ENCODE data around the gene CIAO3. TPM values are rescaled to one million over a fixed set of nuclear protein-coding genes. Genes with fewer than 3 reads are reported as not detected.
A peak's percentile ranks its signal among the peaks of the same experiment; 100 is the strongest.

The CIAO3 gene
- polyA plus RNA-seq, 1 donor from 2014 or later, result 57.8 TPM

GRCh38 chr16:740459-740763 is 386 bp downstream of the CIAO3 start:
- H3F3A ChIP-seq (ENCODE audit: insufficient read depth, low read length, poor library complexity, severe bottlenecking), result no peaks in the 10 kb centered on the region
- no peaks in the 10 kb centered on the region for H3K27me3 ChIP-seq (ENCODE audit: insufficient read depth, low read depth, low read length)
- TF ChIP-seq REST (IDR thresholded peaks at IDR 0.05; ENCODE audit: borderline replicate concordance), result no peak
- no peak for TF ChIP-seq EP300 (conservative IDR thresholded peaks at IDR 0.05; ENCODE audit: poor library complexity, severe bottlenecking)
- TF ChIP-seq CTCF (IDR thresholded peaks at IDR 0.05; ENCODE audit: poor library complexity, severe bottlenecking), result no peak
- no peak for TF ChIP-seq POLR2AphosphoS5 (IDR thresholded peaks at IDR 0.05)
- TF ChIP-seq TAF1 (IDR thresholded peaks at IDR 0.05; ENCODE audit: low read depth), result no peak
- TF ChIP-seq RAD21 (conservative IDR thresholded peaks at IDR 0.05), result no peak
- no peak for TF ChIP-seq EZH2 (IDR thresholded peaks at IDR 0.05; ENCODE audit: borderline replicate concordance, insufficient read depth, low read length, poor library complexity, severe bottlenecking)
- TF ChIP-seq SMC3 (conservative IDR thresholded peaks at IDR 0.05; ENCODE audit: poor library complexity), result no peak
- no peak for TF ChIP-seq MXI1 (conservative IDR thresholded peaks at IDR 0.05; ENCODE audit: poor library complexity, severe bottlenecking)
- peak overlapping the region; percentile 96 for H3K4me3 ChIP-seq (ENCODE audit: low read length)
- no peaks in the 10 kb centered on the region for H3K9me2 ChIP-seq (ENCODE audit: insufficient read depth, low read length)
- H2AFZ ChIP-seq (ENCODE audit: low read depth, low read length), result peak overlapping the region; percentile 79
- peak overlapping the region; percentile 86 for H3K4me2 ChIP-seq (ENCODE audit: low read length)
- H3K9ac ChIP-seq (ENCODE audit: low read length), result peak overlapping the region; percentile 90
- H3K79me2 ChIP-seq (replicated peaks; ENCODE audit: insufficient read depth, low read length), result peaks cover 5% of the 10 kb centered on the region
- no peaks in the 10 kb centered on the region for H4K20me1 ChIP-seq (ENCODE audit: insufficient read depth)
- no peaks in the 10 kb centered on the region for H3K9me3 ChIP-seq (ENCODE audit: low read length)
- H3K27ac ChIP-seq (ENCODE audit: low read length), result peak overlapping the region; percentile 63
- no peaks in the 10 kb centered on the region for H3K36me3 ChIP-seq (ENCODE audit: insufficient read depth, low read length)

- Histone ChIP-seq H3K9me3 (ENCODE audit: low read length) (no peaks in the 10 kb centered on the region), H4K20me1 (ENCODE audit: insufficient read depth) (no peaks in the 10 kb centered on the region), H3K27ac (ENCODE audit: low read length) (peak overlapping the region; percentile 63), H3K79me2 (replicated peaks; ENCODE audit: insufficient read depth, low read length) (peaks cover 5% of the 10 kb centered on the region), H3K9me2 (ENCODE audit: insufficient read depth, low read length) (no peaks in the 10 kb centered on the region), H3F3A (ENCODE audit: insufficient read depth, low read length, poor library complexity, severe bottlenecking) (no peaks in the 10 kb centered on the region), H3K9ac (ENCODE audit: low read length) (peak overlapping the region; percentile 90), H3K4me3 (ENCODE audit: low read length) (peak overlapping the region; percentile 96), H3K27me3 (ENCODE audit: insufficient read depth, low read depth, low read length) (no peaks in the 10 kb centered on the region), H2AFZ (ENCODE audit: low read depth, low read length) (no peak overlapping the region), H3K36me3 (ENCODE audit: insufficient read depth, low read length) (no peaks in the 10 kb centered on the region), H3K4me2 (ENCODE audit: low read length) (peak overlapping the region; percentile 86)
- TF ChIP-seq POLR2AphosphoS5 (IDR thresholded peaks at IDR 0.05) (no peak), EP300 (conservative IDR thresholded peaks at IDR 0.05; ENCODE audit: poor library complexity, severe bottlenecking) (no peak), REST (IDR thresholded peaks at IDR 0.05; ENCODE audit: borderline replicate concordance) (no peak), CTCF (IDR thresholded peaks at IDR 0.05; ENCODE audit: poor library complexity, severe bottlenecking) (no peak), EZH2 (IDR thresholded peaks at IDR 0.05; ENCODE audit: borderline replicate concordance, insufficient read depth, low read length, poor library complexity, severe bottlenecking) (no peak), SMC3 (conservative IDR thresholded peaks at IDR 0.05; ENCODE audit: poor library complexity) (no peak), RAD21 (conservative IDR thresholded peaks at IDR 0.05) (no peak), MXI1 (conservative IDR thresholded peaks at IDR 0.05; ENCODE audit: poor library complexity, severe bottlenecking) (no peak), TAF1 (IDR thresholded peaks at IDR 0.05; ENCODE audit: low read depth) (no peak)
These were observed 988 bp downstream of the CIAO3 start for GRCh38 chr16:739560-740458.
